ENCODE data around the gene RDH8. TPM values are rescaled to one million over a fixed set of nuclear protein-coding genes. Genes with fewer than 3 reads are reported as not detected.

RDH8 gene
- total and polyA plus RNA-seq, 2 of the 8 experiments (the other 6 are each of a cell fraction or from before 2014, with no cell fraction given) = 0.38 TPM; not detected in 1

- ChIA-PET POLR2A (ENCODE audit: partially characterized antibody) (interaction anchor here (1.0 kb wide), 1 partner anchor 81 kb away, joined by 4 read pairs; no protein-coding TSS in a partner anchor), CTCF (ENCODE audit: partially characterized antibody) (interaction anchor here (1.0 to 1.3 kb wide), 2 partner anchors 24 to 43 kb away, joined by 3 to 4 read pairs; no protein-coding TSS in a partner anchor)
- Histone ChIP-seq H3K56ac (replicated peaks; ENCODE audit: insufficient read length, low read depth, low read length) (no peak overlapping the region), H3K4ac (replicated peaks; ENCODE audit: insufficient read length, low read depth, low read length) (no peak overlapping the region), H2AK5ac (ENCODE audit: low read depth, low read length) (no peak overlapping the region), H2AFZ (ENCODE audit: low read length) (no peak overlapping the region), H3K4me1 (replicated peaks in 1 of 4; ENCODE audit: control insufficient read depth in 3 of 4, insufficient read depth in 4 of 4, low read length in 3 of 4) (no peaks in the 10 kb centered on the region), H4K8ac (ENCODE audit: extremely low read depth, insufficient read depth, low read length) (no peak overlapping the region), H3K4me2 (ENCODE audit: insufficient read depth in 1 of 2, low read depth in 2 of 2, low read length in 2 of 2) (no peak overlapping the region), H3K18ac (ENCODE audit: extremely low read depth, low read length) (no peak overlapping the region), H4K5ac (ENCODE audit: insufficient read length, low read depth, low read length) (no peak overlapping the region), H2BK15ac (ENCODE audit: low read length) (no peak overlapping the region), H3K14ac (ENCODE audit: insufficient read length) (no peak overlapping the region), H2BK20ac (ENCODE audit: low read length) (no peak overlapping the region), H3K9me3 (ENCODE audit: insufficient read depth in 2 of 2, low read depth in 1 of 2, low read length in 1 of 2) (no peaks in the 10 kb centered on the region), H3K27me3 (replicated peaks in 1 of 4; ENCODE audit: control insufficient read depth in 3 of 4, extremely low read depth in 1 of 4, insufficient read depth in 3 of 4, low read length in 3 of 4) (no peaks in the 10 kb centered on the region; a peak in 2 of 7 replicates), H3K79me1 (ENCODE audit: low read depth, low read length) (no peaks in the 10 kb centered on the region), H3K9ac (replicated peaks in 1 of 4; ENCODE audit: extremely low read depth in 1 of 4, low read depth in 3 of 4, low read length in 3 of 4) (no peak overlapping the region), H2BK5ac (ENCODE audit: low read depth, low read length) (no peak overlapping the region), H3K36me3 (ENCODE audit: control insufficient read depth in 2 of 4, insufficient read depth in 4 of 4, low read length in 3 of 4) (no peaks in the 10 kb centered on the region), H4K91ac (replicated peaks; ENCODE audit: insufficient read length, low read length) (no peak overlapping the region), H2BK120ac (replicated peaks; ENCODE audit: low read depth, low read length) (no peak overlapping the region), H3K79me2 (ENCODE audit: control insufficient read depth in 1 of 2, insufficient read depth in 2 of 2, low read length in 2 of 2) (no peaks in the 10 kb centered on the region), H3K4me3 (ENCODE audit: extremely low read depth in 1 of 4, insufficient read depth in 2 of 4, low read depth in 3 of 4, low read length in 4 of 4) (no peak overlapping the region), H2BK12ac (ENCODE audit: low read depth, low read length) (peak overlapping the region; percentile 63; the same call in 1 of the 2 replicates), H3K23me2 (ENCODE audit: low read depth, low read length) (peaks cover 3% of the 10 kb centered on the region; the same call in 1 of the 2 replicates), H4K20me1 (replicated peaks in 1 of 2; ENCODE audit: control insufficient read depth in 1 of 2, insufficient read depth in 2 of 2, low read length in 2 of 2) (no peaks in the 10 kb centered on the region), H3K27ac (ENCODE audit: low read depth, low read length) (no peak overlapping the region), H3K23ac (ENCODE audit: insufficient read length) (no peak overlapping the region)
- WGBS, 2 experiments (ENCODE audit: extremely low coverage in 1 of 2, insufficient coverage in 1 of 2, insufficient read length in 1 of 2, insufficient replicate concordance in 2 of 2, low coverage in 1 of 2, low lambda C conversion rate in 2 of 2, missing lambda C conversion rate in 1 of 2) = 75% methylated on average over 6 of the region's 6 CpGs; no CpG with 5 or more reads in 1 of the 2 experiments
- TF ChIP-seq CTBP2 (IDR thresholded peaks at IDR 0.05; ENCODE audit: borderline replicate concordance, insufficient read depth, insufficient read length, low read length) (no peak), SAP30 (IDR thresholded peaks at IDR 0.05; ENCODE audit: insufficient read depth, insufficient replicate concordance, low read length) (no peak), EGR1 (IDR thresholded peaks at IDR 0.05; ENCODE audit: borderline replicate concordance, low read depth, low read length) (no peak), RFX5 (IDR thresholded peaks at IDR 0.05; ENCODE audit: borderline replicate concordance, low read depth, low read length) (no peak), KDM5A (IDR thresholded peaks at IDR 0.05; ENCODE audit: low read length) (no peak), CEBPB (IDR thresholded peaks at IDR 0.05; ENCODE audit: low read depth, low read length) (no peak), E2F6 (IDR thresholded peaks at IDR 0.05) (no peak), SRF (IDR thresholded peaks at IDR 0.05; ENCODE audit: low read depth, low read length) (no peak), SP1 (IDR thresholded peaks at IDR 0.05; ENCODE audit: low read depth, low read length) (no peak), NANOG (IDR thresholded peaks at IDR 0.05; ENCODE audit: insufficient read depth, low read depth, low read length, poor library complexity, severe bottlenecking) (no peak), POLR2A (IDR thresholded peaks at IDR 0.05; ENCODE audit: control extremely low read depth in 1 of 2, low read depth in 2 of 2, low read length in 2 of 2) (no peak), RNF2 (IDR thresholded peaks at IDR 0.05; ENCODE audit: borderline replicate concordance, low read depth, low read length, missing control alignments, poor library complexity, severe bottlenecking) (no peak), SUZ12 (IDR thresholded peaks at IDR 0.05; ENCODE audit: low read length) (no peak)
- FAIRE-seq (no peak), DNase-seq (ENCODE audit: low read depth in 1 of 2, low spot score in 2 of 2) (no peak)
Observed at GRCh38 chr19:10003271-10003670, 10.0 kb upstream of the RDH8 start.

All from H1 (cell line).